Kidney capillary endothelial cell (primary cell): ENCODE measurements around the gene ELF2.
A peak's percentile ranks its signal among the peaks of the same experiment; 100 is the strongest.
"Not testable (repeated sequence)": the region's sequence is repeated elsewhere in the genome, so short reads cannot be mapped to it uniquely, and the experiment has no call there.

ENCODE experiments used
- DNase-seq: peaks from one replicate; pipeline ENCODE4 v3.0.0-alpha.2; 2018; ENCODE audit warnings: low spot score

The ELF2 gene

GRCh38 chr4:139077567-139078355 is 99.3 kb downstream of the ELF2 start:
- DNase-seq: no peak

GRCh38 chr4:139076016-139076744 is 100.8 kb downstream of the ELF2 start:
- DNase-seq: no peak

- DNase-seq: no peak
Observed at GRCh38 chr4:139060591-139060990, 116.4 kb downstream of the ELF2 start.

GRCh38 chr4:139059026-139059425 is 118.0 kb downstream of the ELF2 start:
- DNase-seq: not testable (repeated sequence)

- no peak for DNase-seq
Observed at GRCh38 chr4:139054791-139055505, 122.1 kb downstream of the ELF2 start.

GRCh38 chr4:139053909-139054308 is 123.1 kb downstream of the ELF2 start:
- DNase-seq: no peak

- DNase-seq: no peak
Observed at GRCh38 chr4:139050446-139050845, 126.6 kb downstream of the ELF2 start.

GRCh38 chr4:139048026-139048425 is 129.0 kb downstream of the ELF2 start:
- no peak for DNase-seq

GRCh38 chr4:139044291-139044690 is 132.7 kb downstream of the ELF2 start:
- DNase-seq: no peak

GRCh38 chr4:139042981-139043460 is 134.0 kb downstream of the ELF2 start:
- DNase-seq: no peak

- no peak for DNase-seq
Observed at GRCh38 chr4:139038874-139039443, 138.1 kb downstream of the ELF2 start.

GRCh38 chr4:139036885-139037284 is 140.1 kb downstream of the ELF2 start:
- no peak for DNase-seq

- DNase-seq: no peak
Observed at GRCh38 chr4:139035650-139036049, 141.4 kb downstream of the ELF2 start.

- DNase-seq: peak; percentile 72
Observed at GRCh38 chr4:139030614-139031235, 146.3 kb downstream of the ELF2 start.

- DNase-seq: not testable (repeated sequence)
Observed at GRCh38 chr4:139029866-139030363, 147.1 kb downstream of the ELF2 start.

GRCh38 chr4:139028191-139028661 is 148.8 kb downstream of the ELF2 start:
- no peak for DNase-seq

- DNase-seq: peak; percentile 59
Observed at GRCh38 chr4:139027776-139028175, 149.2 kb downstream of the ELF2 start.

- DNase-seq: no peak
Observed at GRCh38 chr4:139025841-139026240, 151.2 kb downstream of the ELF2 start.

- DNase-seq: no peak
Observed at GRCh38 chr4:139024686-139025085, 152.3 kb downstream of the ELF2 start.

GRCh38 chr4:139022835-139023234 is 154.2 kb downstream of the ELF2 start:
- DNase-seq: no peak

GRCh38 chr4:139021071-139021470 is 155.9 kb downstream of the ELF2 start:
- DNase-seq: not testable (repeated sequence)
